Epithelial cell of prostate (primary cell): ENCODE data around the gene UNC119.

Experiments
- DNase-seq: peaks from one replicate; pipeline ENCODE4 v3.0.0-alpha.2; 2011; ENCODE audit warnings: low read depth, low spot score
- H3K27ac ChIP-seq: fragments of 450-650 bp; 2 replicates; pipeline ENCODE4 v1.5.1; 2017; ENCODE audit warnings: mild to moderate bottlenecking

Gene UNC119

DNA sequence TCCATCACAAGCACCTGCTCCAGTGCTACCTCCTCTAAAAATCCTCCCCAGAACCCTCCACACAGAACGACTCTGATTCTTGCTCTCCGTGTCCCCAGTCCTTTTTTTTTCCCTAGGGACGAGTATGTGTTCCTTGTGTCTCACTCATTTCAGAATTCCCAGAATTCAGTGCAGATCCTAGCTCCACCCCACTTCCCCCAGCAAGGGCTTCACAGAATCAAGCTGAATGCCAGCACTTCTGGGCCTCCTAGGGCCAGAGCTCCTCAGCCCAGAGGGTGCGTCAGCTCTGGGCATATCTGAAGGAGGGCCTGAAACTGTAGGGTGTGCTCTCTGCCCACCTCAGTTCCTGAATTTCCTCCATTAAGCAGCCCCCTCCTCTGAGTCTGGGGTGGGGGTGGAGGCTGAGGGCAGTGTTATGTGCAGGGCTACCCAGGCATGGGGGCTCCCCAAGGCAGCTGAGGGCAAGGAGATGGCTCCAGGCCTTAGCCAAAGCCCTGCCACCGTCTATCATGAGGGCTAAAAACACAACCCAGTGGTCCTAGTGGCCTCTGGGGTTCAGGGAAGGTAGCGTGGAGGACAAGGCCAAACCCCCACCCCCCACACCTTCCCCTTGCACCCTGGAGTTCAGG, 6.5 kb downstream of the UNC119 start:
- DNase-seq = no peak
- no peak overlapping the region for H3K27ac ChIP-seq

DNA sequence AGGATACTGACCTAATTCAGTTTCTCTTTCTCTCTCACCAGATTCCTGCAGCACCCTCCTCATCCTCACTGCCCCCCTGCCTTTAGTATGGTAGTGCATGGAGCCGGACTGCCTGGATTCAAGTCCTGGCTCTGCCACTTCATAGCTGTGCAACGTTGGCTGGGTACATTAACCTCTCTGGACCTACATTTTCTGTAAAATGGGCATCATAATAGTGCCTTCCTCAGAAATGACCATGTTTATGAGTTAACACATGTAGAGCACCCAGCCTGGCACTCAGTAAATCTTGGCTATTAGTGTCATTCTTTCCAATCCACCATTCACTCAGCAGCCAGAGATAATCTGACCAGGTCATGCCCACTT, 7.3 kb downstream of the UNC119 start:
- no peak for DNase-seq
- no peak overlapping the region for H3K27ac ChIP-seq

DNA sequence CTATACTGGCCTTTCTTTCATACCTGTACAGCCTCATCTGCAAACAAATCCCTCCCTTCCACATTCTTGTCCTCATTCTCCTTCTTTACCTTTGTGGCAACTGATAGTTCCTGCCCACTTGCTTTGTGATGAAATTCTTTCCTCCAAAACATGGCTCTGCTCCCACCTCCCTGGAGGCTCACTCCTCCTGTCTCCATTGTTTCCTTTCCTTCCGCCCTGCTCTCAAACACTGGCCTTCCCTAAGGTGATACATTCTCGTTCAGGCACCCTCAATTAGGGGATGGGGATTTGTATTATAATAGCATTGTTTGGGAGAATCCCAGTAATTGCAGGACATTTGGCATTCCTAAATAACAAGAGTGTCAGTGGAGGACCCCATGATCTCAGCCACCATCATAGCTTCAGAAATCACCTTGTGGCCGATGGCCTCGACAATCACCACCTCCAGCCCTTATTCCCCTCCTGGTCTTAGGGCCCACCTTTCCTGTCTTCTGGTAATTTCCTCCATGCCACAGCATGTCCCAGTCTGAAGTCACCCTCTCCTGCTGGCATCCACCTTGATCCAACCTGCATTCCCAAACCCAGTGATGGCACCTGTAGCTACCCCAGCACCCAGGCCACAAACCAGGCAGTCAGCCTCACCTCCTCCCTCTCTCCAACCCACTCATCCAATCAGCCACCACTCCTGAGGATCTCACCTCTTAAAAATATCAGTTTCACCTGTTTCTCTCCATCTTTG, 7.9 kb downstream of the UNC119 start:
- no peak for DNase-seq

DNA sequence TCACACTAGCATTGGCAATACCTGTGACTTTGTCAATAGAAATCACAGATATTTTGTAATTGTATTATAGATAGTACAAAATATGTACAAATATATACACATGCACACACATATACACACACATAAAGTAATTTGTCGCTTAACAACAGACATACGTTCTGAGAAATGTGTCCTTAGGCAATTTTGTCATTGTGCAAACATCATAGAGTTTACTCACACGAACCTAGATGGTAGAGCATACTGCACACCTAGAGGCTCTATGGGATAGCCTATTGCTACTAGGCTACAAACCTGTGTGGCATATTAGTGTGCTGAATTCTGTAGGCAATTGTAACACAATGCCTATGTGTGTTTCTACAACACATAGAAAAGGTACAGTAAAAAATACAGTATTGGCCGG, 11.0 kb downstream of the UNC119 start:
- DNase-seq = no peak
- no peak overlapping the region for H3K27ac ChIP-seq

More for the DNA sequence above, 7.9 kb downstream of the UNC119 start:
- H3K27ac ChIP-seq = no peak overlapping the region

DNA sequence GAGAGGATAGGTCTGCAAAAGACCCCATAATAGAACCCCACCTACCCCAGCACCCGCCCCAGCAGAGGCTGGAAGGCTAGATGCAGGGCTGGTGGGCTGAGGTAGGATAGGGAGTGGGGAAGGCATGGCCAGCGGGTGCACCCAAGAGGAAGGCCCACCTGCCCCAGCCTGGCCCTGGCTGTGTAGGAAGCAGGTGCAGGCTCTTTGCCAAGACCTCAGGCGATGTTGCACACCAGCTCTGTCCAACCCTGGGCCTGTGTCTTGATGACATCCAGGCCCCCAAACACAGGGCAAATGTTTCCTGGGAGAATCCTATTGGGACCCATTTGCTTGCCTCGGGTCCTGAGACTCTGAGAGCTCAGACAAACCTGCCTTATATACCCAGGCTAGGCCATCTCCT, 12.2 kb downstream of the UNC119 start:
- DNase-seq = no peak
- no peak overlapping the region for H3K27ac ChIP-seq

DNA sequence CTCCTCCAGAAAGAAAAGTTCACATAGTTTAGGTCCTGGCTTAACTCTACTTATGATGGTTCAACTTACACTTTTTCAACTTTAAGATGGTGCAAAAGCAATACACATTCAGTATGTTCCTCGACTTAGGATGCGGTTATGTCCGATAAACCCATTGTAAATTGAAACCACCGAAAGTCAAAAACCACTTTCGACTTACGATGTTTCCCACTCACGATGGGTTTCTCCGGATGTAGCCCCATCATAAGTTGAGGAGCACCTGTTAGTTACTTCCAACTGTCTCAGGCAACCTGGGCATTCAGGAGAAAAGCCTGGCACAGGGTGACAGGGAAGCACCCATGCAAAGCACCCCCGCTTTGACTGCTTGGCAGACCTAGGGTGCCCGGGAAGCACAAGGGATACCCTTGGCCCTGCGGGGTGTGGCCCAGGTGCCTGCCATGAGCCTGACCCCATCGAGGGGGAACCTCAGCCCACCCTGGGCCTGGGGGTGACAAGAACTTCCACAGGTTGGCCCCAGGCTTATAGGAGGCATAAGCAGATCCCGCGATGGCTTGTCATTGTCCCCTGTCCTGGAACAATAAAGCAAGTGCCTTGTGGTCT, 14.0 kb downstream of the UNC119 start:
- no peak for DNase-seq
- H3K27ac ChIP-seq = no peak overlapping the region

DNA sequence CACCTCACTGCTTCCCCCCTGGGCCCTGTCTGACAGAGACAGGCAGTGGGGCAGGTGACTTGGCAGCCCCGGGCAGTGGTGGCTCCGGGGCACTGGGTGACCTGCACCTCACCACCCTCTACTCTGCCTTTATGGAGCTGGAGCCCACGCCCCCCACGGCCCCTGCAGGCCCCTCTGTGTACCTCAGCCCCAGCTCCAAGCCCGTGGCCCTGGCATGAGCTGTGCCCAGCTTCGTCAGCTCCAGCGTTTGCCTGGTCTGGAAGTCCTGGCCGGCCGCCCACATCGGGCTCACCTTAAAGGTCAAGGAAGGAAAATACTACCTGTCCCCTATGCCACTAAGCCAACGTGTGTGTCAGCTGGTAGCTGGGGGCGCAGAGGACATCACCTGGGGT, 15.2 kb downstream of the UNC119 start:
- H3K27ac ChIP-seq = no peak overlapping the region
- no peak for DNase-seq

- DNase-seq = no peak
- no peak overlapping the region for H3K27ac ChIP-seq
These were observed 15.7 kb downstream of the UNC119 start for GRCh38 chr17:28536532-28537218.

- no peak for DNase-seq
- H3K27ac ChIP-seq = no peak overlapping the region
These were observed 17.6 kb downstream of the UNC119 start for GRCh38 chr17:28534740-28535375.

DNA sequence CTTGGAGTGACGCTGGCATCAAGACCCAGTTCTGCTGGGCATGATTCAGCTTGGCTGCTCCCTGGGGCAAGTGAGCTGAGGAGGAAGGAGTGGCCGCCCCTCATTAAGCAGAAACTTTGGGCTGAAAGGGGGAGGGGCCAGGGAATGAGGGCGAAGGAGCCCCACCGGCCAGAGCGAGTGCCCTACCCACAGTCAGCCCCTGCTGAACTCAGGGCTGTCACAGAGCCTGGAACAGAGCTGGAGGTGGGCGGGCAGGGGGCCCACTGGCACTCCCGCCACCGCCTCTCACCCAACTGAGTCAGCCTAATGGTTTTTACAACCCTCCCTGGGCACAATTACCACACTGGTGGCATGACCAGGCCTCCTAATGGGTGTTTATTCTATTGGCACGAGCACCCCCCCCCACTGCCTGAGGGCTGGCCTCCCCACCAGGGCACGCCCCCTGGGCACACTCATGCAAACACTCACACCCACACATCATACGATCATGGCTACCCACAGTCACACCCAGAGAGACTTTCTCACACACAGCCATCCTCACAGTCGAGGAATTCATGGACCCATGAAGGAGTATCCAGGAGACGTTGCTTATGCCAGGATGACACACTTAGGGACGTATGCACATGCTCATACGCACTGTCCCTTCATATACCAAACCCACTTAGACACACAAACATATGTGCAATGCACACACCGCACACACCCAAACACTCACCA, 19.2 kb downstream of the UNC119 start:
- DNase-seq = no peak
- H3K27ac ChIP-seq = peak overlapping the region; percentile 59

GRCh38 chr17:28532050-28532960, 20.1 kb downstream of the UNC119 start:
- H3K27ac ChIP-seq = peak overlapping the region; percentile 59
- DNase-seq = no peak

DNA sequence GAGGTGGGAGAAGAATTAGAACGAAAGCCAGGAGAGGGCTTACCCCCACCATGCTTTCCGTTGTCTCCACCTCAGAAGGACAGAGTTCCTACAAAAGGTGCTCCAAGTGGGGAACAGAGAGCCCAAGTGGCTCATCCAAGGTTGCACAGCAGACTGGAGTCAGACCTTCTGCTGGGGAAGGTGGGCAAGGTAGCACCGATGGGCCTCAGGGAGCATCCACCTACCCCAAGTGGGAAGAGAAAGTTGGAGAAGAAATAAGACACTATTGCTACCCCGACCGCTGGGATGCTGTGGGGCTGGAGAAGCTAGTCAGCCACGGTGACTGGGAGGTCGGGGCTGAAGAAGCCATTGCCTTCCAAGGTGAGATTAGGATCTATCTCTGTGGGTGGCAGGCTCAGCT, 21.5 kb downstream of the UNC119 start:
- DNase-seq = no peak
- H3K27ac ChIP-seq = no peak overlapping the region

DNA sequence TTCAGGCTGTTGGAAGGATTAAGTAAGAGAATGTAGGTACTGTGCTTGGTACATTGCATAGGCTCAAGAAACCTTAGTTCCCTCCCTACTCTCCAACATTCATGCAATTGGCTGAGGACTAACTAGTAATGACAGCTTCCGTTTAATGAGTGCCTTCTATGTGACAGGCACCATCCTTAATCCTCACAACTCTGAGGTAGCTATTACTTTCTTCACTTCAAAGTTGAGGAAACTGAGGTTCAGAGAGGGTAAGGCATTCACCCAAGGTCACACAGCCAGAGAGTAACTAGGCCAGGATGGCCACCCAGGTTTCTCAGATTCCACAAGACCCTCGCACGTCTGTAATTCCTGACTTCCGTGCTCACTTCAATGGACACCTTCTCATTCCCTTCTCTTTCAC, 22.2 kb downstream of the UNC119 start:
- no peak overlapping the region for H3K27ac ChIP-seq
- no peak for DNase-seq

- H3K27ac ChIP-seq = no peak overlapping the region
- no peak for DNase-seq
These were observed 23.4 kb downstream of the UNC119 start for GRCh38 chr17:28529013-28529400.

DNA sequence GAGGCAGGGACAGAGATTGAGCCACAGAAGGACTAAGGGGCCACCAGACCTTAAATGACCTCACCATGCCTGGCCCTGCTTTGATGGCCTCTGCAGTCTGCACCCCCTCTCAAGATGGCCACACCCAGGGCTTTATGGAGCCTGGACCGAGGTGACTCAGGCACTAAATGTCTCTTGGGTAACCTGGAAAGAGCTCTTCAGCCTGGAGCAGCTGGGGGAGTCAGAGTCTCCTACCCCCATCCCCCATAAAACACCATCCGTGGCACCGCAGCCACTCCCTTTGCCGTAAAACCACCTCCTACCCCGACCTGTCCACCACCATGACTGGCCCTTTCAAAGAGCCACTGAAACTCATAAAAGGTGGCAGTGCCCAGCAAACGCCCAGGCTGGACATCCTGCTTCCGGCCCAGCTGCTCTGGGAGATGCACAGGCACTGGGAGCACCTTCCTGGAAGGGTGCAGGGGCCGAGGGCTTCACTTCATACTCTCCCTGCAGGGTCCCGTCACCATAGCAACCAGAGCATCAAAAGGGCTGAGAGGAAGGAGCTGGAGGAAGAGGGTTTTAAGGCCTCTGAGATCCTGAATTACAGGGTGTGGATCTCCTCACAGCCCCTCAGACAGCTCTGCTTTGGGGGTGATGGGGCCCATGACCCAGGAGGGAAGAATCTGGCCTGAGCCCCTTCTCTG, 24.0 kb downstream of the UNC119 start:
- H3K27ac ChIP-seq = peak overlapping the region; percentile 52
- no peak for DNase-seq

- DNase-seq = no peak
- H3K27ac ChIP-seq = peak overlapping the region; percentile 52
These were observed 24.6 kb downstream of the UNC119 start for GRCh38 chr17:28527859-28528258.

DNA sequence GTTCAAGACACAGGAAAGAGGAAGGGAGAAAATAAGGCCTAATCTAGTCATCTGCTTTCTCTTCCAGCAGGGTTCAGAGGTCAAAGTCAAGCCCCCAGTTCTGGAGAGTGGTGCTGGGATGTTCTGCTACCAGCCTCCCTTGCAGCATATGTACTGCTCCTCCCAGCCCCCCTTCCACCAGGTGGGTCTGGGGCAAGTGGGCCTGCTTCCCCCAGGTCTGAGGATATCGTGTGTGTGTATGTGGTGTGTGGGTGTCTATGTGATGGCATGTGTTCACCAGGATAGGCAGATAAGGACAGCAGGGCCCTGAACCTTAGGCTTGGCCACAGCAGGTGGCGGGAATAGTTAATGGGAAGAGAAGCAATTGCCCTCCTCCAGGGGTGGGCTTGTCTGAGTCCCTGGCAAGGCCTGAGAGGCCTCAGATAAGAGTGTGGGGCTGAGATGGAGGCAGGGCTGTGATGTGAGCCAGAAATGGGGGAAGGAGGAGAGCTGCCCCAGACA, 25.2 kb downstream of the UNC119 start:
- H3K27ac ChIP-seq = peak overlapping the region; percentile 52
- DNase-seq = no peak

DNA sequence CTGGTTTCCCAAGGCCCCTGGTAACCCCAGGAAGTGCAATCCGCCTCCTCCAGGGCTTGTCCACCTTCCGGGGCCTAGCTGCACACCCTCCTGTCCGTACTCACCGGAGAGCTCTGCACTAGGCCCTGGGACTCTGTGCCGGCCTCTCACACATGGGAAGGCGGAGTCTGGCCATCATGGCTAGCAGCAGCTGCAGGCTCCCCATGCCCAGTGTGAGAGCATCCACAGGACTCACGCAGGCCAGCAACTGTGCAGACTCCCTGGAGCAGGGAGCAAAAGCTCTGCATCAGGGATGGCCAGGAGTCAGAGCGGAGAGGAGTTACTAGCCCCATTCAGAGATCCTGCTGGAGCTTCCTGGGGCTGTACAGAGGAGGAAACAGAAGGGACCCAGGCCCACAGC, 26.0 kb downstream of the UNC119 start:
- no peak for DNase-seq
- no peak overlapping the region for H3K27ac ChIP-seq
